ENCODE data around the gene PCSK6.

Gene PCSK6

GRCh38 chr15:101351736-101352135, 137.8 kb downstream of the PCSK6 start:
- no peaks in the 10 kb centered on the region for H3K9me3 ChIP-seq (replicated peaks; ENCODE audit: insufficient read depth, low read length)
- no peak for TF ChIP-seq EZH2 (optimal IDR thresholded peaks at IDR 0.05; ENCODE audit: low read depth, low read length)
- no peaks in the 10 kb centered on the region for H3K27me3 ChIP-seq (replicated peaks; ENCODE audit: insufficient read depth, low read length)
- H3K36me3 ChIP-seq (replicated peaks; ENCODE audit: insufficient read depth, low read length), result no peaks in the 10 kb centered on the region
- DNase-seq, result no peak
- H3K9me2 ChIP-seq (replicated peaks; ENCODE audit: insufficient read depth, low read length), result no peaks in the 10 kb centered on the region
- no peaks in the 10 kb centered on the region for H3F3A ChIP-seq (ENCODE audit: insufficient read depth, low read length)
- no peaks in the 10 kb centered on the region for H3K4me1 ChIP-seq (ENCODE audit: low read length)
- H3K79me2 ChIP-seq (ENCODE audit: low read length), result no peaks in the 10 kb centered on the region
- H3K4me2 ChIP-seq (ENCODE audit: low read depth, low read length), result no peak overlapping the region
- no peak overlapping the region for H3K9ac ChIP-seq (ENCODE audit: low read length)
- H4K20me1 ChIP-seq (ENCODE audit: insufficient read depth, low read length), result no peaks in the 10 kb centered on the region
- H3K27ac ChIP-seq (ENCODE audit: low read length), result no peak overlapping the region
- no peak overlapping the region for H2AFZ ChIP-seq (ENCODE audit: low read length)
- H3K4me3 ChIP-seq (ENCODE audit: low read length), result no peak overlapping the region

GRCh38 chr15:101349047-101349951, 140.2 kb downstream of the PCSK6 start:
- no peaks in the 10 kb centered on the region for H3K36me3 ChIP-seq (replicated peaks; ENCODE audit: insufficient read depth, low read length)
- H3K9me3 ChIP-seq (replicated peaks; ENCODE audit: insufficient read depth, low read length), result no peaks in the 10 kb centered on the region
- no peaks in the 10 kb centered on the region for H3K79me2 ChIP-seq (ENCODE audit: low read length)
- H3K27ac ChIP-seq (ENCODE audit: low read length), result no peak overlapping the region
- H3K4me2 ChIP-seq (ENCODE audit: low read depth, low read length), result no peak overlapping the region
- H3K27me3 ChIP-seq (replicated peaks; ENCODE audit: insufficient read depth, low read length), result 0 out of 2 replicates have a peak, but pooled peaks cover 8% of the 10 kb centered on the region
- no peaks in the 10 kb centered on the region for H3K9me2 ChIP-seq (replicated peaks; ENCODE audit: insufficient read depth, low read length)
- TF ChIP-seq, protein P1, sequence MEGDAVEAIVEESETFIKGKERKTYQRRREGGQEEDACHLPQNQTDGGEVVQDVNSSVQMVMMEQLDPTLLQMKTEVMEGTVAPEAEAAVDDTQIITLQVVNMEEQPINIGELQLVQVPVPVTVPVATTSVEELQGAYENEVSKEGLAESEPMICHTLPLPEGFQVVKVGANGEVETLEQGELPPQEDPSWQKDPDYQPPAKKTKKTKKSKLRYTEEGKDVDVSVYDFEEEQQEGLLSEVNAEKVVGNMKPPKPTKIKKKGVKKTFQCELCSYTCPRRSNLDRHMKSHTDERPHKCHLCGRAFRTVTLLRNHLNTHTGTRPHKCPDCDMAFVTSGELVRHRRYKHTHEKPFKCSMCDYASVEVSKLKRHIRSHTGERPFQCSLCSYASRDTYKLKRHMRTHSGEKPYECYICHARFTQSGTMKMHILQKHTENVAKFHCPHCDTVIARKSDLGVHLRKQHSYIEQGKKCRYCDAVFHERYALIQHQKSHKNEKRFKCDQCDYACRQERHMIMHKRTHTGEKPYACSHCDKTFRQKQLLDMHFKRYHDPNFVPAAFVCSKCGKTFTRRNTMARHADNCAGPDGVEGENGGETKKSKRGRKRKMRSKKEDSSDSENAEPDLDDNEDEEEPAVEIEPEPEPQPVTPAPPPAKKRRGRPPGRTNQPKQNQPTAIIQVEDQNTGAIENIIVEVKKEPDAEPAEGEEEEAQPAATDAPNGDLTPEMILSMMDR (IDR thresholded peaks at IDR 0.05; ENCODE audit: low read length), result no peak
- no peaks in the 10 kb centered on the region for H3F3A ChIP-seq (ENCODE audit: insufficient read depth, low read length)
- H3K4me3 ChIP-seq (ENCODE audit: low read length), result no peak overlapping the region
- H2AFZ ChIP-seq (ENCODE audit: low read length), result no peak overlapping the region
- H4K20me1 ChIP-seq (ENCODE audit: insufficient read depth, low read length), result no peaks in the 10 kb centered on the region
- no peak for DNase-seq
- H3K4me1 ChIP-seq (ENCODE audit: low read length), result no peaks in the 10 kb centered on the region
- H3K9ac ChIP-seq (ENCODE audit: low read length), result no peak overlapping the region

DNA sequence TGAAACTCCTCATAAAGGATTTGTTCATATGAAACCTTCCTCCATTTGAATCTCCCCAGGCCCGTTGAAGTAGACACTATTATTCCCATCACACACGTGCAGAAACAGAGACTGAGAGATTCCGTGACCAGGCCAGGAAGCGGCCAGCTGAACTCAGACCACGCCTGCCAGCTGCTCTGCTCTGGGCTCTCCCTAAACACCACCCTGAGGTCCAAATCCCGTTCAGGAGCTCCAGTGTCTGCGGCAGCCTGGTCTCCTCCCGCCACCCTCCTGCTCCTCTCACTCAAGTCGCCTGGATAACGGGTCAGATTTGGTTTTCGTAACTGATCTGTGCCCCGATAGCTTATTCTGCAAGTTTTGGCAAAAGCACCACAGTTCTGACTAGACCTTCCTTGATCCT, 140.9 kb downstream of the PCSK6 start:
- no peak for TF ChIP-seq EZH2 (optimal IDR thresholded peaks at IDR 0.05; ENCODE audit: low read depth, low read length)
- TF ChIP-seq, protein P1 (IDR thresholded peaks at IDR 0.05; ENCODE audit: low read length), result no peak
- TF ChIP-seq EZH2phosphoT487 (IDR thresholded peaks at IDR 0.05; ENCODE audit: low read length), result no peak
- Histone ChIP-seq H3K4me3 (ENCODE audit: low read length) (no peak overlapping the region), H2AFZ (ENCODE audit: low read length) (no peak overlapping the region), H3F3A (ENCODE audit: insufficient read depth, low read length) (no peaks in the 10 kb centered on the region), H3K9ac (ENCODE audit: low read length) (no peak overlapping the region), H3K9me3 (replicated peaks; ENCODE audit: insufficient read depth, low read length) (no peaks in the 10 kb centered on the region), H3K36me3 (replicated peaks; ENCODE audit: insufficient read depth, low read length) (no peaks in the 10 kb centered on the region), H4K20me1 (ENCODE audit: insufficient read depth, low read length) (no peaks in the 10 kb centered on the region), H3K27me3 (replicated peaks; ENCODE audit: insufficient read depth, low read length) (0 out of 2 replicates have a peak, but pooled peaks cover 8% of the 10 kb centered on the region), H3K4me2 (ENCODE audit: low read depth, low read length) (no peak overlapping the region), H3K9me2 (replicated peaks; ENCODE audit: insufficient read depth, low read length) (no peaks in the 10 kb centered on the region), H3K27ac (ENCODE audit: low read length) (no peak overlapping the region), H3K4me1 (ENCODE audit: low read length) (no peaks in the 10 kb centered on the region), H3K79me2 (ENCODE audit: low read length) (no peaks in the 10 kb centered on the region)
- DNase-seq, result no peak

DNA sequence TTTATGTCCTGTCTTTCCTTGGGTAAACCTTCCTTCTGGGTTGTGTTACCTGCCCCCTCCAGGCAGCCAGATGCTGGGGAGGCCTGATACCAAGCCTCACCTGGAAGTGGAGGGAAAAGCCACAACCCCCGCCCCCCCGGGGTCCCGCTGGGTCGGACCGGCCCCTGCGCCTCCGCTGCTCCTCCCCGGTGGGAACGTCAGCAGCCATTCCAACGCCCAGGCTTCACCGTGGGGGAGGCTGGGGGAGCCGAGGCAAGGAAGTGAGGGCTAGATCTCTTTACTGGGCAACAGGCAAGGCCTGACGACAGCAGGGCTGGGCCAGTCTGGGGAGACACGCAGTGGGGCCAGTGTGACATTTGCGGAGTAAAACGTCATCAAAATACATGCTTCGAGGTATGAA, 141.5 kb downstream of the PCSK6 start:
- H3K4me1 ChIP-seq (ENCODE audit: low read length), result no peaks in the 10 kb centered on the region
- no peaks in the 10 kb centered on the region for H3K36me3 ChIP-seq (replicated peaks; ENCODE audit: insufficient read depth, low read length)
- H3K27me3 ChIP-seq (replicated peaks; ENCODE audit: insufficient read depth, low read length), result 0 out of 2 replicates have a peak, but pooled peaks cover 8% of the 10 kb centered on the region

More for the DNA sequence above, 141.5 kb downstream of the PCSK6 start:
- H3K4me3 ChIP-seq (ENCODE audit: low read length), result no peak overlapping the region
- no peak overlapping the region for H3K9ac ChIP-seq (ENCODE audit: low read length)
- no peak overlapping the region for H3K27ac ChIP-seq (ENCODE audit: low read length)
- no peak overlapping the region for H2AFZ ChIP-seq (ENCODE audit: low read length)
- H3K79me2 ChIP-seq (ENCODE audit: low read length), result no peaks in the 10 kb centered on the region
- no peak for TF ChIP-seq EZH2phosphoT487 (IDR thresholded peaks at IDR 0.05; ENCODE audit: low read length)
- TF ChIP-seq EZH2 (optimal IDR thresholded peaks at IDR 0.05; ENCODE audit: low read depth, low read length), result no peak
- TF ChIP-seq, protein P1 (IDR thresholded peaks at IDR 0.05; ENCODE audit: low read length), result no peak
- no peak overlapping the region for H3K4me2 ChIP-seq (ENCODE audit: low read depth, low read length)
- DNase-seq, result no peak
- H4K20me1 ChIP-seq (ENCODE audit: insufficient read depth, low read length), result no peaks in the 10 kb centered on the region
- no peaks in the 10 kb centered on the region for H3K9me2 ChIP-seq (replicated peaks; ENCODE audit: insufficient read depth, low read length)
- no peaks in the 10 kb centered on the region for H3K9me3 ChIP-seq (replicated peaks; ENCODE audit: insufficient read depth, low read length)
- H3F3A ChIP-seq (ENCODE audit: insufficient read depth, low read length), result no peaks in the 10 kb centered on the region

All from MM.1S (cell line).